Heart left ventricle (tissue), 13 donors: ENCODE measurements around the gene SALL3.

ENCODE experiments used
- CTCF ChIP-seq, 12 donors: fragments of 200-600 bp; sonication (generic) in 4 of 12; IDR thresholded peaks; one replicate each; pipeline versions ENCODE4 v1.5.0 to v1.8.0; 2018 to 2022; ENCODE audit warnings: antibody characterized with exemption in 12 of 12, mild to moderate bottlenecking in 5 of 12
- POLR2A ChIP-seq, 2 donors: fragments of 450-650 bp; IDR thresholded peaks; one replicate each; pipeline ENCODE4 v1.6.1; 2017; ENCODE audit warnings: antibody characterized with exemption in 2 of 2, mild to moderate bottlenecking in 2 of 2, moderate library complexity in 2 of 2
- donor health status: ischemic (EF 13 %, LVEDD 7.1; RV severe dilation, severe dysfunction).
- donor health status: DM: no; HTN: yes; CAD: no.
- donor health status: DM: no; HTN: no; CAD: no.
- donor health status: ischemic (EF 25% LVEDD 6.9; RV normal size, moderate dysfunction).
- donor health status: ischemic (EF 25% LVEDD 5.7; RV mildly dilated, moderate dysfunction).
- donor health status: ischemic (EF 35%, LVEDD 5.7; RV mildly dilated, moderate dysfunction).
- donor health status: nonischemic (EF 11% LVEDD 7.7; RV severe dilation, severe dysfunction).
- donor health status: DM: yes; HTN: yes; CAD: no.
- donor health status: PGD.
- donor health status: ischemic (EF 29% LVEDD 5.4; RV normal size, mild dysfunction).
- donor health status: nonischemic (EF 23%, LVEDD 6.1; RV moderate dilation, normal function).

- TF ChIP-seq CTCF (IDR thresholded peaks at IDR 0.05) (no peak), POLR2A (IDR thresholded peaks at IDR 0.05) (no peak)
Measured at GRCh38 chr18:79006106-79006795, 26.6 kb downstream of the SALL3 start.
